WERI-Rb-1 (cell line): ENCODE results near the gene MECP2.

Experiments
- DNase-seq: peaks from one replicate; pipeline ENCODE4 v3.0.0-alpha.2; 2020
- H3K27ac ChIP-seq: fragments of 250-450 bp; sonication (Bioruptor Pico); 2 replicates; pipeline ENCODE4 v1.5.1; 2020; ENCODE audit warnings: mild to moderate bottlenecking, moderate library complexity
- H3K27me3 ChIP-seq: fragments of 250-450 bp; sonication (Bioruptor Pico); 2 replicates; pipeline ENCODE4 v1.5.1; 2021; ENCODE audit warnings: mild to moderate bottlenecking, low read depth, moderate library complexity; ENCODE audit not compliant: insufficient read depth, severe bottlenecking
- H3K36me3 ChIP-seq: fragments of 250-450 bp; sonication (Bioruptor Pico); 2 replicates; pipeline ENCODE4 v1.5.1; 2020; ENCODE audit warnings: mild to moderate bottlenecking, moderate library complexity
- H3K4me3 ChIP-seq: 2 replicates; pipeline ENCODE4 v1.5.1; 2011; ENCODE audit warnings: low read depth, mild to moderate bottlenecking, control low read depth, low read length
- H3K9me3 ChIP-seq: fragments of 250-450 bp; sonication (Bioruptor Pico); 2 replicates; pipeline ENCODE4 v1.5.1; 2021; ENCODE audit warnings: mild to moderate bottlenecking, moderate library complexity; ENCODE audit not compliant: severe bottlenecking
- CTCF ChIP-seq: IDR thresholded peaks from 2 replicates; pipeline ENCODE4 v1.5.1; 2011; ENCODE audit warnings: low read depth, mild to moderate bottlenecking, control low read depth, inconsistent platforms, low read length

The MECP2 gene

GRCh38 chrX:154125391-154126040 is 28.0 kb upstream of the MECP2 start:
- TF ChIP-seq CTCF, result no peak
- Histone ChIP-seq H3K36me3 (no peaks in the 10 kb centered on the region), H3K4me3 (no peak overlapping the region), H3K27ac (no peak overlapping the region), H3K9me3 (peaks cover 8% of the 10 kb centered on the region), H3K27me3 (peaks cover 19% of the 10 kb centered on the region)
- DNase-seq, result no peak

- H3K9me3 ChIP-seq, result peaks cover 15% of the 10 kb centered on the region
- no peak for DNase-seq
- no peak overlapping the region for H3K27ac ChIP-seq
- H3K4me3 ChIP-seq, result no peak overlapping the region
- H3K36me3 ChIP-seq, result no peaks in the 10 kb centered on the region
- H3K27me3 ChIP-seq, result peaks cover 21% of the 10 kb centered on the region
- no peak for TF ChIP-seq CTCF
These were observed 26.0 kb upstream of the MECP2 start for GRCh38 chrX:154123241-154124219.

- H3K36me3 ChIP-seq, result no peaks in the 10 kb centered on the region
- TF ChIP-seq CTCF, result no peak
- peaks cover 21% of the 10 kb centered on the region for H3K27me3 ChIP-seq
- no peak overlapping the region for H3K4me3 ChIP-seq
- H3K9me3 ChIP-seq, result peaks cover 22% of the 10 kb centered on the region
- DNase-seq, result no peak
- H3K27ac ChIP-seq, result no peak overlapping the region
These were observed 24.4 kb upstream of the MECP2 start for GRCh38 chrX:154121961-154122360.

GRCh38 chrX:154121207-154121606 is 23.7 kb upstream of the MECP2 start:
- no peak overlapping the region for H3K27ac ChIP-seq
- H3K27me3 ChIP-seq, result peaks cover 21% of the 10 kb centered on the region
- TF ChIP-seq CTCF, result no peak
- H3K4me3 ChIP-seq, result no peak overlapping the region
- DNase-seq, result no peak
- no peaks in the 10 kb centered on the region for H3K36me3 ChIP-seq
- H3K9me3 ChIP-seq, result peaks cover 22% of the 10 kb centered on the region

GRCh38 chrX:154120567-154120966 is 23.1 kb upstream of the MECP2 start:
- H3K9me3 ChIP-seq, result peaks cover 22% of the 10 kb centered on the region
- H3K36me3 ChIP-seq, result no peaks in the 10 kb centered on the region
- H3K27me3 ChIP-seq, result peaks cover 21% of the 10 kb centered on the region
- H3K27ac ChIP-seq, result no peak overlapping the region
- DNase-seq, result no peak
- H3K4me3 ChIP-seq, result no peak overlapping the region
- TF ChIP-seq CTCF, result no peak
